H9 (cell line): ENCODE measurements around the gene TOP1. TPM values are rescaled to one million over a fixed set of nuclear protein-coding genes. Genes with fewer than 3 reads are reported as not detected.

Source experiments
- DNase-seq: peaks from one replicate; pipeline ENCODE4 v3.0.0-alpha.2; 2017
- H2AFZ ChIP-seq: one replicate; pipeline ENCODE4 v1.6.1; 2013; ENCODE audit warnings: mild to moderate bottlenecking, low read length, control low read depth, moderate library complexity
- H2AK5ac ChIP-seq: 2 replicates; pipeline ENCODE4 v1.6.1; 2013; ENCODE audit warnings: low read length, control low read depth, mixed read lengths; ENCODE audit not compliant: insufficient read length
- H2BK120ac ChIP-seq: one replicate; pipeline ENCODE4 v1.6.1; 2013; ENCODE audit warnings: low read depth, mild to moderate bottlenecking, low read length, control low read depth, inconsistent platforms; ENCODE audit not compliant: poor library complexity, severe bottlenecking
- H2BK12ac ChIP-seq: 2 replicates; pipeline ENCODE4 v1.6.1; 2013; ENCODE audit warnings: low read length, control low read depth, mixed read lengths, low read depth; ENCODE audit not compliant: insufficient read length
- H2BK15ac ChIP-seq: 2 replicates; pipeline ENCODE4 v1.6.1; 2013; ENCODE audit warnings: low read depth, low read length, control low read depth
- H2BK20ac ChIP-seq: one replicate; pipeline ENCODE4 v1.6.1; 2013; ENCODE audit warnings: low read depth, mild to moderate bottlenecking, low read length, control low read depth, inconsistent platforms; ENCODE audit not compliant: poor library complexity, severe bottlenecking
- H2BK5ac ChIP-seq: 2 replicates; pipeline ENCODE4 v1.6.1; 2013; ENCODE audit warnings: low read length, control low read depth, mixed read lengths; ENCODE audit not compliant: insufficient read length
- H3K14ac ChIP-seq: 2 replicates; pipeline ENCODE4 v1.6.1; 2013; ENCODE audit warnings: low read length, control low read depth; ENCODE audit not compliant: insufficient read depth
- H3K18ac ChIP-seq: 2 replicates; pipeline ENCODE4 v1.6.1; 2013; ENCODE audit warnings: low read depth, mild to moderate bottlenecking, mixed read lengths, low read length, control low read depth; ENCODE audit not compliant: insufficient read length
- H3K23ac ChIP-seq: 2 replicates; pipeline ENCODE4 v1.6.1; 2013; ENCODE audit warnings: low read length, control low read depth, mixed read lengths, low read depth; ENCODE audit not compliant: insufficient read length
- H3K23me2 ChIP-seq: 2 replicates; pipeline ENCODE4 v1.6.1; 2013; ENCODE audit warnings: low read depth, mild to moderate bottlenecking, mixed read lengths, low read length, control low read depth; ENCODE audit not compliant: insufficient read length, poor library complexity, severe bottlenecking
- H3K27ac ChIP-seq: 2 replicates; pipeline ENCODE4 v1.5.1; 2013; ENCODE audit warnings: low read length, control low read depth, mixed read lengths, low read depth; ENCODE audit not compliant: insufficient read length
- H3K27me3 ChIP-seq: 2 replicates; pipeline ENCODE4 v1.6.1; 2013; ENCODE audit warnings: low read length, control low read depth, inconsistent platforms; ENCODE audit not compliant: insufficient read depth
- H3K4ac ChIP-seq: 2 replicates; pipeline ENCODE4 v1.6.1; 2013; ENCODE audit warnings: low read depth, mild to moderate bottlenecking, control low read depth, inconsistent platforms, low read length, moderate library complexity
- H3K4me1 ChIP-seq: 2 replicates; pipeline ENCODE4 v1.6.1; 2013; ENCODE audit warnings: low read length, control low read depth, inconsistent platforms; ENCODE audit not compliant: insufficient read depth
- H3K4me2 ChIP-seq: 2 replicates; pipeline ENCODE4 v1.6.1; 2013; ENCODE audit warnings: low read length, control low read depth, mixed read lengths; ENCODE audit not compliant: insufficient read length, insufficient read depth
- H3K56ac ChIP-seq: 2 replicates; pipeline ENCODE4 v1.6.1; 2013; ENCODE audit warnings: low read depth, mild to moderate bottlenecking, mixed read lengths, low read length, control low read depth; ENCODE audit not compliant: insufficient read length
- H3K79me1 ChIP-seq: 2 replicates; pipeline ENCODE4 v1.6.1; 2013; ENCODE audit warnings: low read depth, mild to moderate bottlenecking, moderate library complexity, low read length, control low read depth, inconsistent platforms; ENCODE audit not compliant: insufficient read depth, poor library complexity, severe bottlenecking
- H3K79me2 ChIP-seq: 2 replicates; pipeline ENCODE4 v1.6.1; 2013; ENCODE audit warnings: low read length, control low read depth, inconsistent platforms; ENCODE audit not compliant: insufficient read depth
- H3K9ac ChIP-seq: 2 replicates; pipeline ENCODE4 v1.6.1; 2013; ENCODE audit warnings: low read length, control low read depth, mixed read lengths; ENCODE audit not compliant: insufficient read length; ENCODE audit errors: extremely low read depth
- H3K9me3 ChIP-seq: one replicate; pipeline ENCODE4 v1.6.1; 2013; ENCODE audit warnings: low read depth, low read length, inconsistent platforms; ENCODE audit not compliant: control insufficient read depth
- H3T11ph ChIP-seq: one replicate; pipeline ENCODE4 v1.6.1; 2013; ENCODE audit warnings: mild to moderate bottlenecking, low read length, control low read depth, inconsistent platforms
- H4K20me1 ChIP-seq: one replicate; pipeline ENCODE4 v1.6.1; 2013; ENCODE audit not compliant: control insufficient read depth, insufficient read length, insufficient read depth
- H4K5ac ChIP-seq: 2 replicates; pipeline ENCODE4 v1.6.1; 2013; ENCODE audit warnings: low read depth, mild to moderate bottlenecking, mixed read lengths, low read length, control low read depth; ENCODE audit not compliant: insufficient read length
- H4K8ac ChIP-seq: replicated peaks from 2 replicates; pipeline ENCODE4 v1.6.1; 2013; ENCODE audit warnings: low read length, control low read depth, mixed read lengths, low read depth; ENCODE audit not compliant: insufficient read length
- H4K91ac ChIP-seq: 2 replicates; pipeline ENCODE4 v1.6.1; 2013; ENCODE audit warnings: low read depth, mild to moderate bottlenecking, moderate library complexity, mixed read lengths, low read length, control low read depth; ENCODE audit not compliant: insufficient read length
- H3K27ac Mint-ChIP-seq, 3 experiments: 2 replicates in 2 of 3; 3 replicates in 1 of 3; pipeline ENCODE4 v1.8.0; 2020 to 2021; ENCODE audit warnings: mixed read lengths in 3 of 3, mild to moderate bottlenecking in 1 of 3, moderate library complexity in 1 of 3
- H3K27me3 Mint-ChIP-seq: 2 replicates; pipeline ENCODE4 v1.8.0; 2021; ENCODE audit warnings: low read depth, mild to moderate bottlenecking, moderate library complexity, mixed read lengths
- H3K36me3 Mint-ChIP-seq, 3 experiments: 2 replicates in 2 of 3; 3 replicates in 1 of 3; pipeline ENCODE4 v1.8.0; 2020 to 2021; ENCODE audit warnings: low read depth in 3 of 3, mixed read lengths in 3 of 3; ENCODE audit not compliant: insufficient read depth in 1 of 3
- H3K4me1 Mint-ChIP-seq, 2 experiments: 2 replicates each; pipeline ENCODE4 v1.8.0; 2020; ENCODE audit warnings: mixed read lengths in 2 of 2
- H3K4me3 Mint-ChIP-seq, 2 experiments: 2 replicates in 1 of 2; 3 replicates in 1 of 2; pipeline ENCODE4 v1.8.0; 2020 to 2021; ENCODE audit warnings: mild to moderate bottlenecking in 2 of 2, mixed read lengths in 2 of 2, moderate library complexity in 1 of 2
- H3K9me3 Mint-ChIP-seq, 2 experiments: 2 replicates in 1 of 2; 3 replicates in 1 of 2; pipeline ENCODE4 v1.8.0; 2020; ENCODE audit warnings: mild to moderate bottlenecking in 2 of 2, mixed read lengths in 2 of 2, moderate library complexity in 1 of 2
- CTCF ChIP-seq: fragments of 200-600 bp; sonication (generic); conservative IDR thresholded peaks from 3 replicates; pipeline ENCODE4 v1.8.0; 2021; ENCODE audit warnings: antibody characterized with exemption, mild to moderate bottlenecking
- WGBS: extraction: QIAGEN DNeasy Blood & Tissue Kit; methylation state at CpG from one replicate; pipeline ENCODE4 v1.1.7; 2013; ENCODE audit warnings: missing lambda C conversion rate, low lambda C conversion rate, mixed read lengths; ENCODE audit not compliant: insufficient read length; ENCODE audit errors: extremely low coverage; 5-methylcytosine and 5-hydroxymethylcytosine counted together
- total RNA-seq: library from RNA; stranded (reverse); gene quantifications from 2 replicates; pipeline ENCODE4 v1.2.1, GENCODE V29; 2021

Gene TOP1
- total RNA-seq, 1 experiment from 2014 or later = 96.4 TPM

DNA sequence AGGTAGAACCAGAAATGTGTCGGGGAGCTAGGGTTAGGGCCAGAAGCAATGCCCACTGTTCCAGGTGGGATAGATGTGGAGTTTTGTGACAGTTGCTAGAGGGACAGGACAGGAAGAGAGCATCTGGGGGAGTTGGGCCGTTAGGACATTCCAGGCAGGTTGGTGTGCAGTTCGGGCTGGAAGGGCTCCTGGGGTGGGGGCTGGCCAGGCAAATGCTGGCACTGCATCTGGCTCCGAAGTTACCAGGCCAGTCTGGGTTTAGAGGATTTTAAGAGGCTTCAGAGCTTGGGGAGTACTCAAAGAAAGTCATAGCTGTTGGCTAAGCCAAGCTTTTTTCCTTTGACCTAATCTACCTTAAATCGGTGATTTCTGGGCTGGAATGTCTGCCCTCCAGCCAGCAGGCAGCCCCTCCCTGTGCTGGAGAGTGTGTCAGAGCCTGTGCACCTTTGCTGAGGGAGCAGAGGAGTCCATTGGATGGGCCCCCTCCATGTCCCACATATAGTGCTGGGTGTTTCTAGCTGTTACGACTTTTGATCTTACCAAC lies 129.5 kb downstream of the TOP1 start:
- H3K79me1 ChIP-seq = peaks cover 11% of the 10 kb centered on the region
- H3K79me2 ChIP-seq = peaks cover 31% of the 10 kb centered on the region; the same call in 1 of the 2 replicates
- no CpG with 5 or more reads among the region's 6 CpGs for WGBS
- no peak overlapping the region for H3K56ac ChIP-seq
- H3K23me2 ChIP-seq = no peaks in the 10 kb centered on the region
- H3K9me3 Mint-ChIP-seq = no peaks in the 10 kb centered on the region
- no peak overlapping the region for H3K23ac ChIP-seq
- no peak overlapping the region for H2BK120ac ChIP-seq
- TF ChIP-seq CTCF = no peak
- H3T11ph ChIP-seq = no peak overlapping the region
- no peak overlapping the region for H2AK5ac ChIP-seq
- H3K36me3 Mint-ChIP-seq = peaks cover 28 to 33% (median 32%) of the 10 kb centered on the region in 3 experiments
- H3K4ac ChIP-seq = no peak overlapping the region
- H3K18ac ChIP-seq = no peak overlapping the region
- H4K5ac ChIP-seq = no peak overlapping the region
- peak overlapping the region; percentile 76 to 88 (median 85); a peak in 6 of 7 replicates for H3K27ac Mint-ChIP-seq
- no peak overlapping the region for H4K91ac ChIP-seq
- H3K9ac ChIP-seq = no peak overlapping the region
- H3K14ac ChIP-seq = no peak overlapping the region
- no peaks in the 10 kb centered on the region for H3K27me3 Mint-ChIP-seq
- no peak overlapping the region for H2BK12ac ChIP-seq
- H2BK15ac ChIP-seq = no peak overlapping the region
- no peak overlapping the region for H2AFZ ChIP-seq
- no peaks in the 10 kb centered on the region for H3K27me3 ChIP-seq
- H3K4me1 ChIP-seq = peaks cover 2% of the 10 kb centered on the region; the same call in 1 of the 2 replicates
- no peak overlapping the region for H2BK5ac ChIP-seq
- H4K20me1 ChIP-seq = peaks cover 2% of the 10 kb centered on the region
- H3K9me3 ChIP-seq = no peaks in the 10 kb centered on the region
- H4K8ac ChIP-seq = no peak overlapping the region
- no peak overlapping the region for H3K4me2 ChIP-seq
- H2BK20ac ChIP-seq = no peak overlapping the region
- no peak overlapping the region for H3K4me3 Mint-ChIP-seq
- no peak overlapping the region for H3K27ac ChIP-seq
- peaks cover 41 to 47% of the 10 kb centered on the region in 2 experiments for H3K4me1 Mint-ChIP-seq
- no peak for DNase-seq
